ENCODE measurements around the gene BRCA1. TPM values are rescaled to one million over a fixed set of nuclear protein-coding genes. Genes with fewer than 3 reads are reported as not detected.

Gene BRCA1
- total RNA-seq, 4 donors from 2014 or later: 4.6 to 9.8 (median 6.9) TPM

GRCh38 chr17:43025766-43026537 lies 99.2 kb downstream of the BRCA1 start:
- H3K4me3 ChIP-seq: no peak overlapping the region
- H3K27me3 ChIP-seq: no peaks in the 10 kb centered on the region
- peaks cover 0 to 21% (median 6%) of the 10 kb centered on the region in 4 donors for H3K4me1 ChIP-seq
- peak overlapping the region; percentile 70 to 92 (median 80) for H3K27ac ChIP-seq
- WGBS, 2 donors: 67 to 68% methylated on average over 15 of the region's 16 CpGs
- no peaks in the 10 kb centered on the region for H3K9me3 ChIP-seq
- no peaks in the 10 kb centered on the region for H3K36me3 ChIP-seq
- TF ChIP-seq CTCF (IDR thresholded peaks at IDR 0.05): no peak
- TF ChIP-seq EP300 (IDR thresholded peaks at IDR 0.05): no peak
- TF ChIP-seq POLR2A (IDR thresholded peaks at IDR 0.05): no peak
- no peak for DNase-seq (ENCODE audit: low spot score in 2 of 2)

GRCh38 chr17:43025290-43025657 lies 99.9 kb downstream of the BRCA1 start:
- H3K27ac ChIP-seq: peak overlapping the region; percentile 70 to 92 (median 80)
- H3K4me1 ChIP-seq: peaks cover 0 to 28% (median 9%) of the 10 kb centered on the region in 4 donors
- peak overlapping the region; percentile 39 to 70 (median 54) for H3K4me3 ChIP-seq
- WGBS, 2 donors: 5 to 9% methylated on average over 22 to 26 of the region's 27 CpGs
- H3K27me3 ChIP-seq: no peaks in the 10 kb centered on the region
- H3K36me3 ChIP-seq: no peaks in the 10 kb centered on the region
- no peak for DNase-seq (ENCODE audit: low spot score in 2 of 2)
- TF ChIP-seq POLR2A (IDR thresholded peaks at IDR 0.05) (no peak), CTCF (IDR thresholded peaks at IDR 0.05) (no peak), EP300 (IDR thresholded peaks at IDR 0.05) (no peak)
- no peaks in the 10 kb centered on the region for H3K9me3 ChIP-seq

- Histone ChIP-seq H3K27ac (peak within 1 kb of the TSS; percentile 78 to 92 (median 85)), H3K4me3 (peak within 1 kb of the TSS; percentile 39 to 70 (median 54)), H3K4me1 (peaks cover 0 to 34% (median 16%) of the 10 kb centered on the region in 4 donors), H3K36me3 (no peaks in the 10 kb centered on the region), H3K27me3 (no peaks in the 10 kb centered on the region), H3K9me3 (no peaks in the 10 kb centered on the region)
- TF ChIP-seq CTCF (IDR thresholded peaks at IDR 0.05) (peak; percentile 56 to 89 (median 80)), POLR2A (IDR thresholded peaks at IDR 0.05) (peak; percentile 39 to 70), EP300 (IDR thresholded peaks at IDR 0.05) (peak in 1 of 2 donors; percentile 69)
- WGBS, 2 donors: 0 to 1% methylated on average over 28 to 34 of the region's 61 CpGs
- peak; percentile 78 to 87 for DNase-seq (ENCODE audit: low spot score in 2 of 2)
These were observed 100.5 kb downstream of the BRCA1 start, which contains the start of gene RND2 for GRCh38 chr17:43024407-43025289. RND2 (plus strand) TSS chr17:43025231; CDS start chr17:43025348, 117 bp downstream.

GRCh38 chr17:43021741-43022512 lies 103.2 kb downstream of the BRCA1 start, which contains the start of gene VAT1:
VAT1 (minus strand) TSS chr17:43022385; CDS start chr17:43022322, 63 bp downstream.
- TF ChIP-seq CTCF (IDR thresholded peaks at IDR 0.05) (peak in 2 of 5 experiments; percentile 25 to 37), EP300 (IDR thresholded peaks at IDR 0.05) (peak in 1 of 2 donors; percentile 94), POLR2A (IDR thresholded peaks at IDR 0.05) (peak; percentile 57 to 74)
- peak within 1 kb of the TSS; percentile 68 to 98 (median 93) for H3K4me3 ChIP-seq
- 0 to 1% methylated on average over 30 to 61 of the region's 80 CpGs for WGBS, 2 donors
- no peaks in the 10 kb centered on the region for H3K9me3 ChIP-seq
- H3K36me3 ChIP-seq: peaks cover 0 to 16% (median 0%) of the 10 kb centered on the region in 3 donors
- H3K4me1 ChIP-seq: peaks cover 0 to 56% (median 26%) of the 10 kb centered on the region in 4 donors
- H3K27ac ChIP-seq: peak within 1 kb of the TSS; percentile 87 to 97 (median 92)
- H3K27me3 ChIP-seq: no peaks in the 10 kb centered on the region
- DNase-seq (ENCODE audit: low spot score in 2 of 2): peak; percentile 66 to 74

Measured in tibial nerve (tissue), 4 donors.